ENCODE measurements around the gene BACH2.

The BACH2 gene

DNA sequence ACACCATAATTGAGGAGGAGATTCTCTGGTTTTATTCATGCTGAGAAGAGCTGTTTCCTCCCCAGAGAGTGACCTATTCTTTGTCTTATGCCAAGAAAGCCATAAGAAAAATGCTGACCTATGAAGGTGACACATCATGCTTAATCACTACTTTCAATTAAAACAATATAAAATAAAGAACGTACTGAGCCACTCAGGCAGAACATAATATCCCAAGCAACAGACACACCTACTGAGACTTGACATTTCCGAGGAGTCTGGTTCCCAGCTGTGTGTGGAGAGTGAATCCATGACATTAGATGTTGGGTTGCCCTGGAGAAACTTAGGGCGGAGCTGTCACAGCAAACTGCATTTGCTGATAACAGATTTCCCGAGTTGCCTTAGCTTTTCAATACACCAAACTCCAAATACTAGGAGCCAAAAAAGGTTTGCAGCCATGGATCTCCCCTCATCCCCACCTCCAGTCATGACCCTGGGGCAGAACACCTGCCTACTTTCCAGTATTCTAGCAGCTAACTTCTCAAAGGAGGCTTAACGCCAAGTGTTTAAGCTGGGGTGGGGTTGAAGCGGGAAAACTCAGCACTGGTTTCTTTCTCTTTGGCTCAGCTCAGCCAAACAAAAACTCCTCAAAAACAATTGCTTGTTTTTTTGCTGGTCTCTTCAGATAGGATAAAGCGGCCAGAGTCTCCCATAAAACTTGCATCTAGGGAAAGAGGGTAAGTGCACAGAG lies 92.2 kb downstream of the BACH2 start:
- no peak for DNase-seq

GRCh38 chr6:90203672-90204071 lies 93.0 kb downstream of the BACH2 start:
- no peak for DNase-seq

DNA sequence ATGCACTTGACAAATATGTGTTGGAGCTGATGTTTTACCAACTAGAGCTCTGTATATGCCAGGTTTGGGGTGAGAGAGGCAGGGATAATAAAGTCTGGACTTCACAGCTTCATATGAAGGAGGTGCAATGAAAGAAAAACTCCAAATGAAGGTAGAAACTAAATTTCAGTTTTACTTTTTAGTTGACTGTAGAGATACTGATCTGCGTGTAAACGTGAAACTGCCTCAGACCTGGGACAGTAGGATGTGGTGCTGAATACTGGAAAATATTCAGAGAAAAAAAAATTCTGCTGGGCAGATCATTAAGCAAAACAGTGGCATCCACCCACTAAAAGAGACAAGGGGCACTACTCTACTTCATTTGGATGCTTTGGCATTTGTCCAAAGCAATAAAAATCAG lies 94.5 kb downstream of the BACH2 start:
- DNase-seq: no peak

- no peak for DNase-seq
Measured at GRCh38 chr6:90199900-90200299, 96.7 kb downstream of the BACH2 start.

- no peak for DNase-seq
Measured at GRCh38 chr6:90198758-90199425, 97.8 kb downstream of the BACH2 start.

DNA sequence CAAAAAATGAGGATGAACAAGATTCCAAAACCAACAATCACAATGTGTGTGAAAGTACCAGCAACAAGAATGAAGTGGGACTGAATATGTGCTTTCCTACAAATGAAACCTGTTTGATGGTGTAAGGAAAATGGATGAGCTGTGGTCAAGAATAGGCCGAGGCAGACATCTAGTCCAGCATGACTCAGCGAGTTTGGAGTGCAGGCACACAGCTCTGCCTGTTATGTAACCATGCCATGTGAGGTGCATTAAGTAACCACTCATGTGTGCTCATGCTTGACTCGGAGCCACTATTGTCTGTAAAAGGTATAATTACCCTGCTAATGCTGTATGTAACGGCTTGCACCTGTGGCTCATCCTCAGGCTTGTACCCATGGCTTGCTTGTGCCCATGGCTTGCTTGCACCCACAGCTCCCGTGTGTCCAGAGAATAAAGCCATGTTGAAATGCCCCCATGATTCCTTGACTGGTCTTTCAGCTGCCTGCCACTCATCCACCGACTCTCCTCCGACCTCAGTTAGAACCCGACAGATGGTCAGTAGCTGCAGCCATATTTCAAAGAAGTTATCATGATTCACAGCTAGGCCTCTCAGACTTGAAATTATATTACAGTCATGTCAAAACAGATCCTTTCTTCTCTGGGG lies 98.7 kb downstream of the BACH2 start:
- peak; percentile 25 for DNase-seq

- no peak for DNase-seq
Measured at GRCh38 chr6:90195094-90195829, 101.4 kb downstream of the BACH2 start.

- DNase-seq: no peak
Measured at GRCh38 chr6:90194371-90194841, 102.2 kb downstream of the BACH2 start.

GRCh38 chr6:90193359-90193758 lies 103.3 kb downstream of the BACH2 start:
- no peak for DNase-seq

GRCh38 chr6:90192857-90193256 lies 103.8 kb downstream of the BACH2 start:
- no peak for DNase-seq

- DNase-seq: no peak
Measured at GRCh38 chr6:90190752-90191395, 105.8 kb downstream of the BACH2 start.

- no peak for DNase-seq
Measured at GRCh38 chr6:90190131-90190530, 106.5 kb downstream of the BACH2 start.

GRCh38 chr6:90187437-90188121 lies 109.1 kb downstream of the BACH2 start:
- no peak for DNase-seq

GRCh38 chr6:90186637-90187371 lies 109.8 kb downstream of the BACH2 start:
- DNase-seq: no peak

DNA sequence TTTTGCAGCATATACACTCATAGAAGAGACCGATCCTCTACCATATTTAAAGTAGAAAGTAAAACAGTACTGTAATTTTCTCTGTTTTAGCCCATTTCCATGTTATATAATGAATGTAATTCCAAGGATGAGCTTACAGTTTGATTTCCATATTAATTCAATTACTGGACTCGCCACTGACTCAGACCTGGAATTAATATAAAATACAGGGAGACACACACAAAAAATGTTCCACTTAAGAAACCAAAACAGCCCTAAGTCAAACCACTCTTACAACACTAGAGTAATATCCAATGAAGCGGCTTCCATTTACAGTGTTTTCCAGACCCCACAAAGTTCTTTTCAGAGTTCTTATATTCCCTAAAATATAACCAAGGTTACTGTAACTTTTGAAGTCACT lies 110.6 kb downstream of the BACH2 start:
- no peak for DNase-seq

DNA sequence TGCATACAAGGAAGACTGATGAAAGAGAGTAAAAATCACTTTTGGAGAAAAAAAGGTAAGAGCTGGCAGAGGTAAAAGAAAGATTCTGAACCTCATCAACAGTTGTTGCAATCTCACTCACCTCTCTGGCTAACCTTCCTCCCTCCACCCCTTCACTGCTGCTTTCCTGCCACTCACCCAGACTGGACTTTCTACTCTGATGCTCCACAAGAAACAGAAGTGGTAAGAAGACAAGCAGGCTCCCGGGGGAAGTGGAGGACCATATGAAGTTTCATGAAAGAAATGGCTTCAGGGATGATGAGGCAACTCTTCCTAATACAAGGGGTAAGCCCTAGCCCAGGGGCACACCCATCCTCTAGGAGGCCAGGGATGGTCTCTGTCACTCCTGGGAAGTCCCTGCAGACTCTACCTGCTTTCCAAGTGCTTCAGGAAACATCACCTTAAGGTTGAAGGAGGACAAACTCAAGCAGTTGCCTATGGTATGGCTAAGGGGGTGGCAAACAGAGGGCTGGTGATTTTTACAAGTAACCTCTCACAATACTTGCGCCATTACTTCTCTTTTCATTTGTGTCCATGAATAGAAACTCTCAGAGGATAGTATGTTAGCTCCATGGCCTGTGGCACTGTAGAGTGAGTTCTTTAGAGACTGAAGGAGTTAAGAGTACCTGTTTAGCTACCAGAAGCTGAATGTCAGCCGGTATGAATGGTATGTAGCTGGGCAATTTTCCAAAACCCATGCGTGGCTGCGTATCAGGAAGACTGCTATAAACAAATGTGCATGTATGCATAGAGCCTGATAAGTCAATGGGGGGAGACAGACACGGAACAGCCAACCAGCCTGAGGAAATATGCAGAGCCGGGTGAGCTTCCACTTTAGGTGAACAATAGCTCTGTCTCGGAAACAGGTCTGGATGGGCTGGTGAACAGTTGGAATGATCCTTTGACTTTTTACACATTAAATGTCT lies 112.0 kb downstream of the BACH2 start:
- no peak for DNase-seq

GRCh38 chr6:90183587-90184333 lies 112.9 kb downstream of the BACH2 start:
- DNase-seq: no peak

DNA sequence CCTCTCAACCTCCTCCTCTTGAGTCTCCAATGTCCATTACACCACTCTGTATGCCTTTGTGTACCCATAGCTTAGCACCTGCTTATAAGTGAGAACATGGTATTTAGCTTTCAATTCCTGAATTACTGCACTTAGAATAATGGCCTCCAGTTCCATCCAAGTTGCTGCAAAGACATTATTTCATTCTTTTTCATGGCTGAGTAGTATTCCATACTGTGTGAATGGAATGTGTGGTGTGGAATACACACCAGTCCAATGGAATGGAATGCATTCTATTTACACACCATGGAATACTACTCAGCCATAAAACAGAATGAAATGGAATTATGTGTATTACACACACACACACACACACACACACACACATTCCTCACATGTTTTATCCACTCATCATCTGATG lies 116.1 kb downstream of the BACH2 start:
- DNase-seq: no peak

All from GF-D8 (cell line).